GM08714 (cell line): ENCODE data around the gene THBD.

Source experiments
- H3K4me3 ChIP-seq: fragments of 200-500 bp; sonication (Bioruptor generic); 2 replicates; pipeline ENCODE4 v1.5.1; 2014; ENCODE audit warnings: mild to moderate bottlenecking, low read length, inconsistent platforms
- ZNF274 ChIP-seq: IDR thresholded peaks from 2 replicates; pipeline ENCODE4 v1.6.1; 2012; ENCODE audit warnings: mild to moderate bottlenecking, low read depth, low read length

Gene THBD, protein sequence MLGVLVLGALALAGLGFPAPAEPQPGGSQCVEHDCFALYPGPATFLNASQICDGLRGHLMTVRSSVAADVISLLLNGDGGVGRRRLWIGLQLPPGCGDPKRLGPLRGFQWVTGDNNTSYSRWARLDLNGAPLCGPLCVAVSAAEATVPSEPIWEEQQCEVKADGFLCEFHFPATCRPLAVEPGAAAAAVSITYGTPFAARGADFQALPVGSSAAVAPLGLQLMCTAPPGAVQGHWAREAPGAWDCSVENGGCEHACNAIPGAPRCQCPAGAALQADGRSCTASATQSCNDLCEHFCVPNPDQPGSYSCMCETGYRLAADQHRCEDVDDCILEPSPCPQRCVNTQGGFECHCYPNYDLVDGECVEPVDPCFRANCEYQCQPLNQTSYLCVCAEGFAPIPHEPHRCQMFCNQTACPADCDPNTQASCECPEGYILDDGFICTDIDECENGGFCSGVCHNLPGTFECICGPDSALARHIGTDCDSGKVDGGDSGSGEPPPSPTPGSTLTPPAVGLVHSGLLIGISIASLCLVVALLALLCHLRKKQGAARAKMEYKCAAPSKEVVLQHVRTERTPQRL

DNA sequence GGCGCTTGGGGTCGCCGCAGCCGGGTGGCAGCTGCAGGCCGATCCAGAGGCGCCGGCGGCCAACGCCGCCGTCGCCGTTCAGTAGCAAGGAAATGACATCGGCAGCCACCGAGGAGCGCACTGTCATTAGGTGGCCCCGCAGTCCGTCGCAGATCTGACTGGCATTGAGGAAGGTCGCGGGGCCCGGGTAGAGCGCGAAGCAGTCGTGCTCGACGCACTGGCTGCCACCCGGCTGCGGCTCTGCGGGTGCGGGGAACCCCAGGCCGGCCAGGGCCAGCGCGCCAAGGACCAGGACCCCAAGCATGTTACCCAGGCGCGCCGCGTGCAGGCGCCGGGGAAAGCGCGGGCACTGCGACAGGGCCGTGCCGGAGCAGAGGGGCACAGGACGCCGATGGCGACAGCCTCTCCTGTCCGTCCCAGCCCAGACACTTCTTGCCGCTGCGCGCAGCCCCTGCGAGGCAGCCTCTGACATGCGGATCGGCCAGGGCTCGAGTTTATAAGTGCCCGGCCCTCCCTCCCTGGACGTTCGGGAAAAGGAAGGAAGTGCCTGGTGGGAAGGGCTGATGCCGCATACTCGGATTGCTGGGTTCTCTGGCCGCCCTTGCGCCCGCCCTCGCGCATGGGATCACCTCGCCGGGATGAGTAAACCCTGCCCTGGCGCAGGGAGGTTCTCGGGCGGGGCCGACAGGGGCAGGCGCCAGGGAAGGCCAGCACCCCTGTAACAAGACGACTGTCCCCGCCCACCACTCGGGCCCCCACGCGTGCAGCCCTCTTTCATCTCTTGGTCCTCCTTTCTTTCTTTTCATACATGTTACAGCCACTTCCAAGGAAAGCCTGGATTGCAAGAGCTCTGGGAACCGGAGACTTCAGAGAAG lies at the start of gene THBD:
TSS of gene THBD (minus strand) at position 472 of the 875 bp plus-strand sequence. CDS start at position 304, 168 bp downstream.
- no peak within 1 kb of the TSS for H3K4me3 ChIP-seq
- TF ChIP-seq ZNF274 = no peak

DNA sequence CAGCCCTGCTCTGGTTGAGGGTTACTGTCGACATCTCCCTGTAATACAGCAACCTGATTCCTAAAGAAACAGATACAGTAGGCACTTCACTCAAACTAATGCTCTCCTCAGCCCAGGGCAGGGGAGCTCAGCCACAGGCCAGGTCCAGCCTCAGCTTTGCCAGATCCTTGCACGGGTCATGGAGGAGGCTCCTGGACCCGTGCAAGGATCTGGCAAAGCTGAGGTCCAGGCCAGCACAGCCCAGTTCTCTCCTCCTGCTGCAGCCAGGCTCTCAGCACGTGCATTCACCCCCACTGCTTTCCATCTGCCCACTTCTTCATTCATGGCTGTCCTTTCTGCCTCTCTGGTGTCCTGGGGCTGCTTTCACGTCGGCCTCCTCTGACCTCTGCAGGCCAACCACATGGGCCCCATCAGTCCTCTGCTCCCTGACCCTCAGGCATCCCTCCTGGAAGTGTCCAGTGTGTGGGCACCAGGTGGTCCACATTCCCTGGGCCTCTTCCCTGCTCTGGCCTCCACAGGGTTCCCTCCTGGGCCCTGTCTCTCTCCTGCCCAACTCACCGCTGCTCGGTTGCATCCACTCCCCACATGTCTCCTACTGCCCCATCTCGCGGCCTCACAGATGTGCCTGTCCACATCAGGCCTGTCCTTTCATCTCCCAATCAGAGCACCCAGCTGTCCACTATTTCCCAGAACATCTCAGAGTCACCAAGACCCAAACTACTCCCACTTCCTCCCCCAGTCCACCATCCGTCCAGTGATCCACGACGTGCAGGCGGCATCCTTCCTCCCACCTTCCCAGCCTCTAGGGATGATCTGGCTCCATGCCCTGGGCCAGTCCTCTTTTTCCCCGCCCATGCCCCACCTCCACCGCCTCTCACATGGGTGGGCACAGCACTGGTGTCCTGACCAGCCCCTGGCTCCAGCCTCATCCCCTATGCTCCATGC lies 48.4 kb upstream of the THBD start:
- TF ChIP-seq ZNF274 = no peak
- no peak overlapping the region for H3K4me3 ChIP-seq

DNA sequence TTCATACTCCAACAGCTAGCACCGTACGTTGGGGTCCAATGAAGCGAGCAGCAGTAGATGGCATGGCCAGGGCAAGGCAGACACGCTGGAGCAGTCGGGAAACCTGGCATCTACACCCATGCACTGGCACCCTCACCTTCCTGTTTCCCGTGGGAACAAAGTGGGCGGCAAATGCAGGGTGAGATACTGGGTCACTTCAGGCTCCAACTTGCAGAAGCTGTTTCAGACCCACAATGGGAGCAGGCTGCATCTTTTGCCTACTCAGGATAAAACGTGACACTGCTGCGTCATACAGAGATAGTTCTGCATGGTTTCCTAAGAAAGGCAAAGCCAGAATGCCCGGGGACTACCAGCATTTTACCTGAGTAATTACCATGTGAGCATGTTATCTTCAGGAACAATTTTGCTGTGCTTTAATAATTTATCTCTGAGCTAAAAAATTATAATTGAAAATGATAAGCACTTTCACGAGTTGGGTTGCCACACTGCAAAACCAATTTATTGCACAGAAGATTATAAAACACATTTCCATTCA lies 47.6 kb upstream of the THBD start:
- H3K4me3 ChIP-seq = no peak overlapping the region
- no peak for TF ChIP-seq ZNF274

DNA sequence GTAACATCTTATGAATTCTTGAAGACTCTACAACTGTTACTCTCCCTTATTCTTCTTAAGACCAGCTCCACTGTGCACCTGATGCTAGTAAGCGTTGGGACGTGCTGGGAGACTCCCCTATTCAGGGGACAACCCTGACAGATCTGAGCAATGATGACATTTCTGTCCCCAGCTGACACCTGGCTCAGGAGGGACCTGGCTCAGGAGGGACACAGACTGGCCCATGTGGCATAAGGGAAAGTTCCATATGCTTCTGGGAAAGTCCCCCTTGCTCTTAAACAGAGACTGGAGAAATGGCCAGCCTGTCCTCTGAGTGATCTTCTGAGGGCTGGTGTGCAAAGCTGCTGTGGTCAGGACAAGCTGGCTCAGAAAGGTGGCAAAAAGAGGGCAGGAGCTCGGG lies 46.6 kb upstream of the THBD start:
- TF ChIP-seq ZNF274 = no peak
- H3K4me3 ChIP-seq = no peak overlapping the region

DNA sequence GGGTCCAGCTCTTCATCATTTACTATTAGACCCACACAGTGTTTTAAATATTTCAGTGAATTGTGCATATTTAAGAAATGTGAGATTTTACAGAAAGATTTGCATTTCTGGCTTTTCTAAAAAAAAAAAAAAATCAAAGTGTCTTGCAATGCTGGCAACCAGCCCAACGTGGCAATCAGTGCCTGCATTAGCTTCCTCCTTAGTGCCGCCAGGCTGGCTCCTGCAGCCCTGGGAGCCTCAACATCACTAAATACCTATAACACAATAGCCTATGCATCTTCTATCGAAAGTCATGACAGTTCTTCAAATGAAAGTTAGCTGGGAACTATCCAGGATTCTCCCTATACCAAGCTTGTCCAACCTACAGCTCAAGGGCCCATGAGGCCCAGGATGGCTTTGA lies 46.0 kb upstream of the THBD start:
- no peak for TF ChIP-seq ZNF274
- H3K4me3 ChIP-seq = no peak overlapping the region

DNA sequence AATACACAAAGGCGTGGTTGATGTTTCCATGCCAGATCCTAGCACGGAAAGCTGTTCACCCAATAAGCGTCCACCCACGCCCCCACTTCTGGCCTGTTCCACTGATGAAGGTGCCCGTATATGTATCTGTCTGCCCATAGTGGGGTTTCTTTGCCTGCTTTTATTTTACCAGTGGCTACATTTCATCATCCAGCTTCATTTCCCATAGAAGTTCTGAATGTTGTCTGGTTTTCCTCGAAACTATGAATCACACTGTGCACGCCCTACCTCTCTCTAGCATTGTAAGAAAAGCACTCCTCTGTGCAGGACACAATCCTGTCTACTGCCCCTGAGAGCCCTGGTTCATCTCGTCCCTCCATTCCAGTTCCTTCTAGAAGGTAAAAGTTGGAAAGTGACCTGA lies 45.5 kb upstream of the THBD start:
- H3K4me3 ChIP-seq = no peak overlapping the region
- TF ChIP-seq ZNF274 = no peak

DNA sequence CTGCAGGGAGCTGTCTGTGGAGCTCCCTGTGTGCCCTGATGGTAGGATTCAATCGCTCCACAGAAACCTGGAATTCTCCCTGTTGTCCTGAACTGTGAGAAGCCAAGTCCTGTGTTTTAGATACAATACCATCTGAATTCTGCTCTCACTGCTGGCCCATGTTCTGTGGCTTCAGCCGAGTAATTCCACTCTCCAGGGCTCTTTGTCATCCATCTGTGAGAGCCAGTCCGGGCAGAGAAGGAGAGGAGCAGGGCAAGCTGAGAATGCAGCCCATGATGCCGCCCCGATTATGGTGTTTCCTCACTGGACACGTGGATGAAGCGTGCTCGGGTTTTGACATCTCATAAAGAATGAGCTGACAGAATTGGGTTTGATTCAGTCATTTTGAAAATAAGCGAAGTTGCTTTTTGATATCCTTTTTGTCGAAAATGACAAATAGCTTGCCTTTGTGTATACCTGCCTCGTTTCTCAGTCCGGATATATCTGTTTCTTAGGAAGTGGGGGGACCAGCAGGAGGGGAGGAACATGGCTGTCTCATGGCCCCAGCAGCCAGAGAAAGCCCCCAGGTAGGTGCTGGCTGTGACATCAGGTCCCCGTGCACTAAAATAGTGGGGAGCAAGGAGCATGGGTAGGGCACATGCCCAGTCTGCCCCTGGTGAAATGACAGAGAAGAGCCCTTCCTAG lies 44.9 kb upstream of the THBD start:
- TF ChIP-seq ZNF274 = no peak

DNA sequence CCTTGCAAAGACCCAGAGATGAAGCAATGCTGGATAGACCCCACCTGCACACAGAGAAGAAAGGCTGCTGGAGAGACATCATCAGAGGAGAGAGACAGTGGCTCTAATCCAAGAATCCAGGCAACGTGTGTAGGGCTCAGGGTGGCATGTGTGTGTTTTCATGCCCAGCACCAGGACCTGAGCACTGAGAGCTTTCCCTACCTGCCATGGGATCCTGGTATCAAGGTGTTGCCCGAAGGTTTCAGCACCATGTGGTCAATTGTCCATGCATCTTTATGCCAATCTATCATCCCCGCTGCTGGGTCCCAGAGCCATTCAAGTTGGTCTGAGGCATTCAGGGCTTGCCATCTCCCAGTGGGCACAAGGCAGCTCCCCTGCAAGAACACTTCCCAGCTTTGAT lies 44.1 kb upstream of the THBD start:
- TF ChIP-seq ZNF274 = no peak

More for the DNA sequence above, 44.9 kb upstream of the THBD start:
- H3K4me3 ChIP-seq = no peak overlapping the region

DNA sequence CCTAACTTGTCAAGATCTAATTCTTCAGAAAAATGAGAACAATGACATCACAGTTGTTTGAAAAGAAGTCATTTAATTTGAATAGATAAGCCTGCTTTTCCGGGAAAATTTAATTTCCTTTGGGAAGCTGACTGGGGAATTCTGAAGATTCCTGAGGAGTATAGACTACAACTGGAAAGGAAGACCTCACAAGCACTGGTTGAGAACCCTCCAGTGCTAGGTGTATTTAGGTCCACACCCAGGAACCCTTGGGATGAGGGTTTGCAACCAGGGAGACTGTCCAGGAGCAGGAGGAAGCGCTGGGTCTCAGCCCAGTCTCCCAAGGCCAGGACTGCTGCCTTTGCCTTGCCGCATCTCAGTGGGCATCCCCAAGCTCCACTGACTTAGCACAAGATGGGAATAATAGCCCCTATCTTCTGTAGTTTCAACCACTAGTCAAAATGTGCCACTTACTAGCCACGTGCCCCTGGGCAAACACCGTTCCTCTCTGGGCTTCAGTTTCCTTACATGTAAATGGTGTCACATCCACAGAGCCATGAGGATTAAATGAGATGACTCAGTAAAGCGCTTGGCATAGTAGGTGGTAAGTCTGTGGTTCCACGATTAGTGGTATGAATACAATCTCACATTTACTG lies 43.5 kb upstream of the THBD start:
- no peak overlapping the region for H3K4me3 ChIP-seq
- no peak for TF ChIP-seq ZNF274

More for the DNA sequence above, 44.1 kb upstream of the THBD start:
- H3K4me3 ChIP-seq = no peak overlapping the region

DNA sequence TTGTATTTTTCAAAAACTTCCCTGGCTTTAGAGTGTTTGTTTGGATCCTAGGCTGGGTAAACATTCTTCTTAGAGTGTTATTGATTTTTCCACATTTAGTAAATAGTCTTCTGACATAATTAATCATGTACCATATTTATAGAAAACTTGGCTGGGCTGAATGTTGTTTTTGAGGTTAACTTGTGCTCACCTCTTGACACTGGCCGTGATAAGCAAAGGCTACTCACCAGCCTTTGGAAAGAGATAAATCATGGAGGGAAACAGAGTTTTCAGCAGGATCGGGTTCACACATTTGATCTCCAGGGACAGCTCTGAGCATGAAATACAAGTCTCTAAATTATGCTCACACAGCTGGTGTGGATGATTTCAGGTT lies 42.9 kb upstream of the THBD start:
- no peak for TF ChIP-seq ZNF274
- no peak overlapping the region for H3K4me3 ChIP-seq

DNA sequence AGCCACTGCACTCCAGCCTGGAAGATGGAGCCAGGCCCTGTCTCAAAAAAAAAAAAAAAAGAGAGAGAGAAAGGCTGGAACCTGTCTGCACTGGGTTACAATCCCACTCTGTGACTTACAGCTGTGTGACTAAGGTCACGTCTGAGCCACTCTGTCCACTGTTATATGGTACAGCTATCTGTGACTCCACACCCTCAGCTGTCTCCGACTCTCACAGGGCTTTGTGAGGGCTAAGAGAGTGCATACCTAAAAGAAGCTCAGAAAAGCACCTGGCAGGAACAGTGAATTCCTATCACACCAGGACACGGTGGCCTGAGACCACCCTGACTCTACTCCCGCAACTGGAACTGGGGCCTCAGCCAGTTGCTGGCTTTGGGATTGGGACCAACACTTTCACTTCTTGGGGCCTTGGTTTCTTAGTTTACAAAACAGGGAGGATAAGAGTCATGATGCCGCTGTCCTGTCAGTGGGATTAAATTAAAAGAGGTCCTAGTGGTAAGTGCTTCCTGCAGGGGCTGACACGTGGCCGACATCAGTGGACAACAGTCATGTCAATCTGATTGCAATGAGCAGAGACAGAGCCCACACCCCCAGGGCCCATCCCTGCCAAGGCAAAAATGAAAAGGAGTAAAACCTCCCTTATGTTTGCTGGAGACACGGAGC lies 42.4 kb upstream of the THBD start:
- no peak for TF ChIP-seq ZNF274
- no peak overlapping the region for H3K4me3 ChIP-seq

DNA sequence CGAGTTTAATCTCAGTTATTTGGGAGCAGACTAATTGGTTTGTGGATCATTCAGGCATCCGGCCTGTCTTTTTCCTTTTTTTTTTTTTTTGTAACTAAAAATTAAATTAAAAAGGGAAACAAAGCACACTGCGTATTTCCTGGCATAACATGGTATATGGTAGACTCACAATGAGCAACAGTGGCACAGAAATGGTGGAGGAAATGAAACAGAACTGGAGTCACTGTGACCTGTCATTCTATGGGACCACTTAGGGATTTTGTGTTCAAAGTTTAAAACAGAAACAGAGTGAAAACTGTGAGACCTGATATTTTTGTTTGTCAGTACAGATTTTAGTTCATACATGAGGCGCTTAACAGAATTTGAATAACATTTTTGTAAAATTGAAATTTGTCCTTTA lies 41.4 kb upstream of the THBD start:
- H3K4me3 ChIP-seq = no peak overlapping the region
- TF ChIP-seq ZNF274 = no peak
